Neural progenitor cell (in vitro differentiated cells): Measurements from ENCODE around the gene SPAG9.

Experiments used
- EZH2 ChIP-seq: fragments of 200-600 bp; sonication (generic); IDR thresholded peaks from 2 replicates; pipeline ENCODE4 v1.6.1; 2017; ENCODE audit warnings: antibody characterized with exemption, mild to moderate bottlenecking, moderate library complexity
- EZH2phosphoT487 ChIP-seq: fragments of 200-600 bp; sonication (generic); IDR thresholded peaks from 2 replicates; pipeline ENCODE4 v1.6.1; 2017; ENCODE audit warnings: antibody characterized with exemption
- TF ChIP-seq, protein P1 (sequence below): fragments of 200-600 bp; sonication (generic); IDR thresholded peaks from 2 replicates; pipeline ENCODE4 v1.5.1; 2017; ENCODE audit warnings: antibody characterized with exemption, mild to moderate bottlenecking

DNA sequence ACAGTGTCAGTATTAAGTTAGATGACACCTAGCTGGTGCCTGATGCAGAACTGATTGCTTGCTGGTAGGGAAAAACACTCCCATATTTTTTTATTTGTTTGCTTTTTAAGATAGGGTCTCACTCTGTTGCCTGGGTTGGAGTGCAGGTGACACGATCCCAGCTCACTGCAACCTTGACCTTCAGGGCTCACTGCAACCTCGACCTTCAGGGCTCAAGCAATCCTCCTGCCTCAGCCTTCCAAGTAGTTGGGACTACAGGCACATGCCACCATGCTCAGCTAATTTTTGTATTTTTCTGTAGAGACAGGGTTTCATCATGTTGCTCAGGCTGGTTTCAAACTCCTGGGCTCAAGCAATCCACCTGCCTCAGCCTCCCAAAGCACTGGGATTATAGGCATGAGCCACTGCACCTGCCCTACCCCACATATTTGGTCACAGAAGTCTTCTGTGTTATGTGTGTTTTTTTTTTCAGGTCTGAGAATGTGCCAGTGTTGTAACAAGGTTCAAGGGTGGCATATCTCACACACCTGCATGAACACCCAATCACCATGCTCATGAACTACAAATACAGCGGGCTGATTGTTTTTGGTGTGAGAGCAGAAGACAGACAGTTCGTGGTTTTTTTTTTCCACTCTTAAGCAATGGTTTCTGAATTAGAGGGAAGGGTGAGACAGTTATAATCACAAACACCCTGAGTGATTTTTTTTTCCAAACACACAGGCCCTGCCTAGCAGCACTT, 22.8 kb downstream of the SPAG9 start:
- TF ChIP-seq, protein P1, sequence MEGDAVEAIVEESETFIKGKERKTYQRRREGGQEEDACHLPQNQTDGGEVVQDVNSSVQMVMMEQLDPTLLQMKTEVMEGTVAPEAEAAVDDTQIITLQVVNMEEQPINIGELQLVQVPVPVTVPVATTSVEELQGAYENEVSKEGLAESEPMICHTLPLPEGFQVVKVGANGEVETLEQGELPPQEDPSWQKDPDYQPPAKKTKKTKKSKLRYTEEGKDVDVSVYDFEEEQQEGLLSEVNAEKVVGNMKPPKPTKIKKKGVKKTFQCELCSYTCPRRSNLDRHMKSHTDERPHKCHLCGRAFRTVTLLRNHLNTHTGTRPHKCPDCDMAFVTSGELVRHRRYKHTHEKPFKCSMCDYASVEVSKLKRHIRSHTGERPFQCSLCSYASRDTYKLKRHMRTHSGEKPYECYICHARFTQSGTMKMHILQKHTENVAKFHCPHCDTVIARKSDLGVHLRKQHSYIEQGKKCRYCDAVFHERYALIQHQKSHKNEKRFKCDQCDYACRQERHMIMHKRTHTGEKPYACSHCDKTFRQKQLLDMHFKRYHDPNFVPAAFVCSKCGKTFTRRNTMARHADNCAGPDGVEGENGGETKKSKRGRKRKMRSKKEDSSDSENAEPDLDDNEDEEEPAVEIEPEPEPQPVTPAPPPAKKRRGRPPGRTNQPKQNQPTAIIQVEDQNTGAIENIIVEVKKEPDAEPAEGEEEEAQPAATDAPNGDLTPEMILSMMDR, result no peak
- TF ChIP-seq EZH2phosphoT487 (no peak), EZH2 (no peak)
